GM18868 (cell line): ENCODE results near the gene LANCL2.

ENCODE experiments used
- ATAC-seq: cut with Tn5 transposase; IDR thresholded peaks from one replicate; pipeline ENCODE4 v1.9.1; 2021; ENCODE audit warnings: mild to moderate bottlenecking, moderate library complexity; ENCODE audit not compliant: unreplicated experiment

The LANCL2 gene

DNA sequence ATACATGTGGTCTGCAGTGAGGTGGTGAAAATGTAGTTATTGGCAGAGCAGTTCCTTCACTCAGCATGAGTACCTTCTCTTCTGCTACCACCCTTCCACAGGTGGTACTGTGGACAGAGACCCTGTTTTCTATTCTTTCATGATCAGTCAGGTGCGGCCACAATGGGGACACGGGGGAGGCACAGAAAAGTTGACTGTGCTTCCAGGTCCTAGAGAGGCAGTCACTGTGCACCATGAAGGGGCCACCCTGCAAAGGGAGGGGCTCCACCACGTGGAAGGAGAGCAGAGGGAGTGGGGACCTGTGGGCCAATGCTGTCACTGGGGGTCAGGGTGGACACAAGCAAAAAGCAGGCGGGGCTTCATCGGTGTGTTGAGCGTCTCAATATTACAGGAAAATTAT lies 3.6 kb upstream of the LANCL2 start:
- ATAC-seq: no peak

GRCh38 chr7:55362927-55363326 lies 2.2 kb upstream of the LANCL2 start:
- ATAC-seq: no peak

DNA sequence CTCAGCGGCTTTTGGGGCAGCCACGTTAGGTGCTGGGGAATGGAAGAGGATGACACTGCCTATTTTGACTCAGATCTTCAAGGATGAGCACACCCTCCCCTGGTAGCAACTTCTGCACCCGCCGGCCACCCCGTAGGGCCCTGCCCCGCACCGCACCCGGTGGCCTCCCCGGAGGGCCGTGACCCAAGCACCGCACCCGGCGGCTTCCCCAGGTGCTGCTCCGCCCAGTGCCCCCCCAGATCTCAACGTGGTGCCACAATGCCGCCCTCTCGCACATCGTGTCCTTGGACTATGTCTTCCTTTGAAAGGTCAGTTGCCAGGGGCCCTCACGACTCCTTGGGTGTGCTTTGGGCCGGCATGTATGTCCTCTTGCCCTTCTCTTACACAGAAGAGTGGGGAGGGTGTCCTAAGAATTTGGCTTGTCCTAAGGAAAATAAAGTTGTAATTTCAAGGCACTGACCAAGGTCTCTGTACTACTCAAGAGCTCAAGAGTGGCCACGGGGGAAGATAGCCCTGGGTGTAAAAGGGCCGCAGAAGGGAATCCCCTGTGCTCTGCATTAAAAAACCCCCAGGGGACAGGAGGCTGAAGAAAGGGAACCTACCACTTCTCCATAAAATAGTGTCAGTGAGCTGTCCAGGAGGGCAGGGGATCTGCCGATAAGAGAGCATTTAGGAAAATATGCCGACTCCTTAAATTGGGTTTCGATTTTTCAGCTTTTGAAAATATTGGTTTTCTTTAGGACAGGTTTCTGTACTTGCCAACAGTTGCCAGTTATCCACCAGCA lies 1.6 kb upstream of the LANCL2 start:
- no peak for ATAC-seq

DNA sequence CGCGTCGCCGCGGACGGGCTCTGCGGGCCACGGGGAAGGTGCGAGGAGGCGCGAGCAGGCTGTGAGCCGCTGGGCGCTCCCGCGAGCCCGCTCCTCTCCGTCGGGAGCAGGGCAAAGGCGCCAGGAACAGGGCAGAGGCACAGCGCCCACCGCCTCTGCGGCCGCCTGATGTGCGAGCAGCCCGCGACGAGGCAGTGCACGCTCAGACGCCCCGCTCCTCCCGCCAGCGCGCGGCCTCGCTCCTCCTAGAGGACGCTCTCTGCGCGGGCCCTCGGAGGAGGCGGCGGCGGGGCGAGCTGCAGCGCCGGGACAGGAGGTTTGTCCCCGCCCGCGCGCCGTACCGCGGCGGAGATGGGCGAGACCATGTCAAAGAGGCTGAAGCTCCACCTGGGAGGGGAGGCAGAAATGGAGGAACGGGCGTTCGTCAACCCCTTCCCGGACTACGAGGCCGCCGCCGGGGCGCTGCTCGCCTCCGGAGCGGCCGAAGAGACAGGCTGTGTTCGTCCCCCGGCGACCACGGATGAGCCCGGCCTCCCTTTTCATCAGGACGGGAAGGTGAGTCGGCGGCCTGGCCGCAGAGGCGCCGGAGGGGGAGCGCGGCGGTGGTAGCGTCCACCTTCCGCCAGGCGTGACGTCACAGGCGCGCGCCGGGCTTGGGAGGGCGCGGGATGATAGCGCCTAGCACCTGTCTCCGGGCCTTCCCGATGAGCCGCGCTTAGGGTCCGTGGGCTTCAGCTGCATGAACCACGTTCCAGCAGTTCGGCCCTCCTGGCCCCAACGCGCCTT lies 731 bp downstream of the LANCL2 start:
- peak; percentile 78 for ATAC-seq

DNA sequence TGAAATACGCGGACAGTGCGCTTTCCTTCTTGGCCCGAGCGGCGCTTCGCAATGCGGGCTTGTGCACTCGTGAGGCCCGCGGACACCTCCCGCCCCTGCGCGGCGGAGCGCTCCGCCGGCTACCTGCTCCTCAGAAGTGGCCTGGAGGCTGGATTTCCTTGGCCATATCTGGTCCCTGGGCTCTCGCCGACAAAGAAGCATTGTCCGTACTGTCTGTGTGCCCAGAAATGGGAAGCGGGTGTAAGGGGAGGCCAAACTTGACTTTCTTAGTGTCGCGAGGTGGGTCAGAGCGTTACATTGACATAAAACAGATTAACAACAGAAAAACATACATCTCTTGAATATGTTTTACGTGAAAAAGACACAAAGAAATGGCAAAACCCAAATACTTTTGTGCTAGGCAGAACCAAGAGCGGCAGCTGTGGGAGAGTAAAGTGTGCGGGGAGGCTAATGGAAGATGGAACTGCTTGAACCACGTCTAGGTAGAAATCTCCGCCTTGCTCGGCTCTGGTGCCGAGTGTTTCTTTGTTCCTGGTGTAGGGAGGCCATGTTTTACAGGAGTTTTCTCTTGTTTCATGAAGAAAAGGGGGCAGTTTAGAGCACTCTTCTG lies 1.4 kb downstream of the LANCL2 start:
- ATAC-seq: peak; percentile 15

GRCh38 chr7:55367283-55367840 lies 2.2 kb downstream of the LANCL2 start:
- ATAC-seq: no peak

- ATAC-seq: no peak
Measured at GRCh38 chr7:55369427-55370400, 4.6 kb downstream of the LANCL2 start.

DNA sequence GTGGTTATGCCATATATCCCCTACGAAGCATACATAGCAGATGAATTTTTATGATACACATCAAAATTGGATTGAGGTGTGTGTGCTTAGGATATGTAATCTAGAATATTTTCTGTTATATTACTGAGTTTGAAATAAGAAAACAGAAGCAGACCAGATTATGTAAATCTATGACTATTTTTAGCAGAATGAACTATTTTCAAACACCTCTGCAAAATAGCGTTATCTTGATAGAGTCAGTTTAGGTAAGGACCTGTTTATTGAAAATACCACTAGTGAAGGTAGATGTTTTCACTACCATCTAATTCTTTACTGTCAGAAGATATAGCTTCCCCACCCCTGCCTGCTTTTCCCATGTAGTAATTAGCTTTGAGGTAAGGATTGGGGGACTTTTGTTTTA lies 9.1 kb downstream of the LANCL2 start:
- ATAC-seq: no peak

- no peak for ATAC-seq
Measured at GRCh38 chr7:55375237-55375636, 10.1 kb downstream of the LANCL2 start.

DNA sequence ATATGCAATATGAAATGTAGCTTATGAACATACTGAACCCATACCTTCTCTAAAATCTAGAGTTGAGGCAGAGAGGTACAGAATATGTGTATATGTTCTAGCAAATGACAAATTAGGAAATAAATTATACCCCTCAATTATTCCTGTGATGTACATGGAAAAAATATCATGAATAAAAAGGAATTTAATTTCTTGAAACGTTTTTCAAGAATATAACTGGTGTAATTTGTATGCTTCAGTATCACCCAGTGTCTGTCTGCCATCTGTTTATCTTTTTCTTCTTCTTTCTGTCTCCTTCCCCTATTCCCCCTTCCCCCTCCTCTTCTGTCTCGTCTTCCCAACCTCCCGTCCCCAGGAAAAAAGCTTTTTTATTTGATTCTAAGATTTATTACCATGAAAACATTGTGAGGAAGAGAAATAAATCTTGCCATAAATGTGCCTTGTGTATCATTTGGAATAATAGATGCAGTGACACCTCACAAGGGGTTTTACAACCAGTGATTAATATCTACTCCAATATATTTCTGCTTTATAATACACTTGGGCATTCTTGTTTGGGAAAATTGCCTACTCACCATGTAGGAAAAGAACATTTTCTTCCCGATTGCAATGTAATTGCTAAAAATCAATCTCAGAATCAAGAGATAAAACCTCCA lies 12.2 kb downstream of the LANCL2 start:
- ATAC-seq: no peak

DNA sequence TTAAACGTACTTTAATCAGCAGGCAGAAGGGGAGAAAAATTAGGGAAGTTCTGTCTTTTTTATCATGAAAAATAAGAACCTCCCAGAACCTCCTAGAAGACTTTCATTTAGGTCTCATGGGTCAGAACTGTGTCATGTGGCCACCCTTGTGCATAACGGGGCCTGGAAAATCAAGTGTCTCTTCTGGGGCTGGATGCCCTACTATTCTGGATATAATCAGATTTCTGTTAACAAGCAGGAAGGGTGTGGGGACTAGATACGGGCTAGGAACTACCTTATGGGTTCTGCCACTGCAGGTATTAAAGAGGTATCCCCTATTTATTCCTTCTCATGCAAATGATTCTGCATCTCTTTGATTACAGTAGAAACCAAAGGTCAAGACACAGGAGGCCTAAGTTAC lies 14.1 kb downstream of the LANCL2 start:
- ATAC-seq: no peak

GRCh38 chr7:55381189-55381588 lies 16.1 kb downstream of the LANCL2 start:
- ATAC-seq: no peak

- ATAC-seq: no peak
Measured at GRCh38 chr7:55381696-55382095, 16.6 kb downstream of the LANCL2 start.

GRCh38 chr7:55382251-55382650 lies 17.1 kb downstream of the LANCL2 start:
- no peak for ATAC-seq

DNA sequence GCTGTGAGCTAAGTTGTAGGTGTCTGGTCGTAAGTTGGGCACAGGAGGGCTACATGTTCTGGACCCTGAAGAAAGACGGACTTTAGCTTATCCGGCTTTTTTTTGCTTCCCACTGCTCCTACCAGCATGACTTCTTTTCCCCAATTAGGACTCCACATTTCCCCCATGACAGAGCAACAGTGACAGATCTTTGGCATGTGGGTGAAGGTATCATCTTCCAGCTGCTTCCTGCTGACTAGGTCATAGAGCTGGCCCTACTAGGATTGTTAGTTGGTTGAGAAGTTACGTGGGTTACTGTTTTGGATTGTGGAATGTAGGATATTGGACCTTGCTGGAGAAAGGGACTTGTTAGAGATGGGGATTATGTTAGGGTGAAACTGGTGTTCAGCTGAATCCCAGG lies 21.4 kb downstream of the LANCL2 start:
- no peak for ATAC-seq

DNA sequence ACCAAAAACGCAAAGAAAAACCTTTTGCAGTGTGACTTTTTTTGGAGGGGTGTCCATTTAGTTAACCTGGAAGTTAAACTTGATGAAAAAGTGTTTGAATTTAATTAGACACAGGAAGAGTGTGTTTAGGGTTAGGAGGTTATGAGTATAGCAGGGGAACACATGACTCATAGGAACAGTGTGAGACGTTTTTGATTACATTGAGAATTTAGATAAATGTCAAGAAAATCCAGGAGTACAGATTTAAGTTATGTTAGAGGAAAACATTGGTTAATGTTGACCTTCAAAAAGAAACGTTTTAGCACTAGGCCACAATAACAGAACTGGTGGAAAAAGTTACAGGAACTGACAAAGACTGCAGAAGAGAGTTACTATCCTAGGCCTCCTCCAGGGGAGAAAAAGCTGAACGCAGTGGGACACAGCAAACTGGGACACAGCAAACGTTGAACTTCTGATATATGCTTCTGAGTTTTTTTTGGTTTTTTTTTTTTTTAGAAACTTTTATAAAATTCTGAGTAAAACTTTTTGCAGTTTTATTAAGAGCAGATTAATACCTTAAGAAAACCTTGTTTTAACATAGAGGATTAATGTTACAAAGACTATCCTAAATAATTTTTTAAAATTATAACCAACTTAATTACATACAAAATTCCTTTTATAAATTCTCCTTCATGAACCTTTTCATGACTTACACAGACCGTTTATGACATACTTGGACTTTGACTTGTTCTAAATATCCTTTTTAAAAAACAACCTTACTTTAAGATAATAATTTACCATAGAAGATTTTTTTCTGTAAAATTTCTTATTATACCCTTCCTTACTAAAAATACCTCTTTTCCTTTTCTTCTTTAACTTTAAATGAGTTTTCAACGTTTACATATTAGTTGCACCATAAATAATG lies 22.2 kb downstream of the LANCL2 start:
- ATAC-seq: no peak

GRCh38 chr7:55396233-55396785 lies 31.2 kb downstream of the LANCL2 start:
- no peak for ATAC-seq

- ATAC-seq: no peak
Measured at GRCh38 chr7:55397617-55398016, 32.5 kb downstream of the LANCL2 start.

- no peak for ATAC-seq
Measured at GRCh38 chr7:55400191-55400590, 35.1 kb downstream of the LANCL2 start.
